Myocyte (in vitro differentiated cells): Measurements from ENCODE around the gene GON7. TPM values are rescaled to one million over a fixed set of nuclear protein-coding genes. Genes with fewer than 3 reads are reported as not detected.
"Not testable (repeated sequence)": the region's sequence is repeated elsewhere in the genome, so short reads cannot be mapped to it uniquely, and the experiment has no call there.

Source experiments
- DNase-seq: peaks from one replicate; pipeline ENCODE4 v3.0.0-alpha.2; 2012; ENCODE audit warnings: low read depth
- polyA plus RNA-seq: library from polyadenylated mRNA; unstranded; fragments of >200 nt; gene quantifications from one replicate; pipeline ENCODE4 v1.2.1, GENCODE V29; 2012; ENCODE audit warnings: missing spikeins
- total RNA-seq: library from RNA; depleted of rRNA; stranded (reverse); fragments of >200 nt; gene quantifications from 2 replicates; pipeline ENCODE4 v1.2.3, GENCODE V29; 2014

Gene GON7, protein sequence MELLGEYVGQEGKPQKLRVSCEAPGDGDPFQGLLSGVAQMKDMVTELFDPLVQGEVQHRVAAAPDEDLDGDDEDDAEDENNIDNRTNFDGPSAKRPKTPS
- 8.6 and 14.4 TPM in 2 replicates for total RNA-seq
- 7.3 TPM for polyA plus RNA-seq

DNA sequence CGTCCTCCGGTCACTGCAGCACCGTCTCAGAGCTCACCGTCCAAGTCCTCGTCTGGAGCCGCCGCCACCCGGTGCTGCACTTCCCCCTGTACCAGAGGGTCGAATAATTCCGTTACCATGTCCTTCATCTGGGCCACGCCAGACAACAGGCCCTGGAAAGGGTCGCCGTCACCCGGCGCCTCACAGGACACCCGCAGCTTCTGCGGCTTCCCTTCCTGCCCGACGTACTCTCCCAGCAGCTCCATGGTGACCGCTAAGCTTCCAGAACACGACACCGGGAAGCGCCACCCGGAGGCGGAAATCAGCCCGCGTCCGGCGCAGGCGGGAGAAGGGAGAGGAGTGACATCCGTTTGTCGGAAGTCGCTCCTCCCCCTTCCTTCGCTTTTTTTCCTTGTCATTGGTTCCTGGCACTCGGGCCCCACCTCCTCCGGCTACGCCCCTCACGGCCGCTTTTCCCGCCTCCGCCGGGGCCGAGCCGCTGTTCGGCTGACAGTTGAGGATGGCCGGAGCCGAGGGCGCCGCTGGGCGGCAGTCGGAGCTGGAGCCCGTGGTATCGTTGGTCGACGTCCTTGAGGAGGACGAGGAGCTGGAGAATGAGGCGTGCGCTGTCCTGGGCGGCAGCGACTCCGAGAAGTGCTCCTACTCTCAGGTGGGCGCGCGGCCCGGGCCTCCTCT, at the start of gene GON7, which contains the start of gene UBR7:
TSS of gene GON7 (minus strand) at position 273 of the 675 bp plus-strand sequence. CDS start at position 245, 28 bp downstream.
TSS of gene UBR7 (plus strand) at position 464 of the 675 bp plus-strand sequence. CDS start at position 500, 36 bp downstream.
- peak; percentile 98 for DNase-seq

DNA sequence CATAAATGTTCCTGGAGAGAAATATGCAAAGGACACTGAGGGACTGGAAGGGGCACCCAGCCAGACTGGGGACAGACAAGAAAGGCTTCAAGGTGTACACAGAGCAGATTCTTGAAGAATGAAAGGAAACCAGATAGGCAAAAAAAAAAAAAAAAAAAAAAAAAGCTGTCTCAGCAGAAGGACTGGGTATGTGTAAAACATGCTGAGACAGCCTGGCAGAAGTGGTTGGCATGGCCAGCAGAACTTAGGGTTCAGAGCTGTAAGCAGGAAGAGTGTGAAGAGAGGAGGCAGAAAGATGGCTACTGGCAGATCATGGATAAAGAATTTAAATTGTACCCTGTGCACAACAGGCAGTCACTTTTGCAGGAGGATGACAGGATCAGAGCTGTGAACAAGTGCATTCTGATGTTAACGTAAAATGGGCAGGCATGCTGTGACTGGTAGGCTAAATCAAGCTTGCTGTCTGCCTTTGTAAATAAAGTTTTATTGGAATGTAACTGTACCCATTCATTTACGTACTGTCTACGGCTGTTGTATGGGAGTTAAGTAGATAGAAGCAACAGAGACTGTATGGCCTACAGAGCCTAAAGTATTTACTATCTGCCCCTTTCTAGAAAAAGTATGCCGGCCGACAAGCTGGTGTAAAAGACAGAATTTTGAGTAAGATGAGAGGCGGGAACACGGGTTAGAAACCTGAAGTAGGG, 42.4 kb upstream of the GON7 start:
- DNase-seq = no peak

DNA sequence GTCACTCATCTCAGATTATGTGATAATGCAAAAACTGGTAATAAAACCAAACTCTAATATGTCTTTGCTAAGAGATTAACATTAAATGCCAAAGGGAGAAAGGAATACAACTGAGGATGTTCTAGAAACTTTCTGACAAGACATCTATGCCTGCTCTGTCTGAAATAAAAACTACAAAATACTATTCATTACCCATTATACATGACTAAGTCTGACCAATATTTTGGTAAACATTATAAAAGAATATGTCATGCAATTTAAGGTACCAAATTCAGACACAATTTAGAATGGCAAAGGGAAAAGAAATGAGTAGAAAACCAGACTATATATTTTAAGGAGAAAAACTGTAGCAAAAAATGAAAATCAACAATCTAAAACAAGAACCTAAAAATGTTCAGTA, 39.7 kb upstream of the GON7 start:
- no peak for DNase-seq

DNA sequence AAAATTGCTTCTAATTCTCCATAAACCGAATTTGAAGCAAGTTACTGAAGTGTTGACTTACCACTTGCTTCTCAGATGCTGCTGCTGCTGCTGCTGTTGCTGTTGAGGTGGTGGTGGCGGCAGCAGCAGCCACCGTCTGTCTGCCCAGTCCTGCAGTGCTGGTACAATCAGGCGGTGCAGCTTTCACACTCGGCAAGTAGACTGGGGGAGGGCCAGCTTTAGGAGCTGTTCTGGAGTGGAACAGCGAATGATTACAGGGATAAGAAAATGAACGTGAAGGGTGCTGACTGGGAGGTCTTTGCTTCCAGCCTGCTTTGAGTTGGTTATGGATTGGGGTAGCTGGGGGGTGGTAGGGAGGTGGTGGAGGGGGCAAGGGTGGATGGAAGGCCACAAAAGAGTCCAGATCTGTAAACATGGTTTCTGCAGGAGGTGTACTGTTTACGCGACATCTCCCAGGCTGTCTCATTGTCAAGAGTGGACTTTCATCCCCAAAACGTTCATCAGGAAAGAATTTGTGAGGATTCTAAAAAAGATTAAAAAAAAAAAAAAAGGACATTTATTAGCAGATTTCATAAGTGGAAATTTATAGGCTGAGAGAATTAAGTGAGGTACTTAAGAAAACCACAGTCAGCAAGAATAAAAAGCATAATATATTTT, 39.0 kb upstream of the GON7 start:
- no peak for DNase-seq

DNA sequence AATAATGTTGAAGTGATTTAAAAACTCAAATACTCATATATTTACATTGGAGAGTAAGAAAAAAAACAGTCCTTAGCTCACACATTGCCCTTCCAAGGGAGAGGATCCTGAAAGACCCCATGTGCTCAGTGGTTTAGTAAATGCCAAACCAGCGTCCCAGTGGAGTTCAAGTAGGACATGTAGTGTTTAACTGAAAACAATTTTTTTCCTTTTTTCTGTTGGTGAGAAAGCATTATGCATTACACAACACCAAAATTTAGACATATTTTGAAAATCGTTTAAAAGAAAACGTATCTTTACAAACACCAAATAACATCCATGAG, 33.8 kb upstream of the GON7 start:
- no peak for DNase-seq

DNA sequence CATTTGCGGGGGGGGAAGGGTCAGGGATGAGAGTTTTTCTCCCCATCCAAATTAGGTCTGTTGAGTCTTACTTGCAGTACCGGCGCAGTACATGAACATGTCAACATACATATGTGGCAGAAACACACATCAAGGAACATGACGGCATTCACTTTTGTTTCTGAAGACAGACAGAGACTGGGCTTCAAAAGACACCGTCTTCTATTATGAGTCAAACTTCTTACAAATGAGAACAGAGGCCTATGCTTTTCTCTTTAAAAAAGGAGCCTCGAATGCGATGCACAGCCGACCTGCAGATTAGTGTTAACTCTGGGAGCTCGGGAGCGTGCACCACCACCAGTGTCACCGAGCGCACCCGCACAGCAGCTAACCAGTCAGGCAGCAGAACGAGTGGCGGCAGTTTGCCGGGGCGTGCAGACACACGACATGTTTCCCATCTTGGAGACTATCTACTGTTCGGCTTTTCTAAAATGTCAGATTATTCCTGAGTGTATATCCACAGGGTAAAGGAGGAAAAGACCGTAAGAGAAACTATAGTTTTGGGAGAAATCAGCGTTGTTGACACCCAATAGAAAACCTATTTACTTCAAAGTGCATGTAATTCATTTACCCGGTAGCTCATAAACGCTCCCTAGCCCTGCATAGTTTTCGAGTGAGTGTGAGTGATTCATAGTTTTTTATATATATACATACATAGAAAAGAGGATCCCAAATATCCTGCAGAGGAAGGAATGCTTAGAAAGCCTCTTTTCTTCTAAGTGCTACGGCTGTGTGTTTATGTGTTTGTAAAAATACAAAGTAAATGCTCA, 33.2 kb upstream of the GON7 start:
- no peak for DNase-seq

DNA sequence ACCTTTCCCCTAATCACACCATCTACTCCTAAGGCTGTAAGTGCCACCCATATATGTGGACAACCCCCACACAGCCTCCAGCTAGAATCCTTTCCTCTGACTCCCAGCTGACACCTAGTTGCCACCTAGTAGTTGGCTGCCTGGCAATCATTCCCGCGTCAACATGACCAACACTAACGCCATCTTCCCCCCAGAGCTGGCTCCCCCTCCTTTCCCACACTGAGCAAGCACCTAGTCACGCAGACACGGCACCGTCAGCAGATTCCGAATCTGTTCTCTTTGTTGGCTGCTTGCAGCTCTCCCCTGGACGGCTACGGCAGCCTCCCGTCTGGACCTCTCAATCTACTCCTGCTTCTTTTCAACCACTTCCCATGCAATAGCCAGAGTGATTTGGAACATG, 27.9 kb upstream of the GON7 start:
- peak; percentile 24 for DNase-seq

DNA sequence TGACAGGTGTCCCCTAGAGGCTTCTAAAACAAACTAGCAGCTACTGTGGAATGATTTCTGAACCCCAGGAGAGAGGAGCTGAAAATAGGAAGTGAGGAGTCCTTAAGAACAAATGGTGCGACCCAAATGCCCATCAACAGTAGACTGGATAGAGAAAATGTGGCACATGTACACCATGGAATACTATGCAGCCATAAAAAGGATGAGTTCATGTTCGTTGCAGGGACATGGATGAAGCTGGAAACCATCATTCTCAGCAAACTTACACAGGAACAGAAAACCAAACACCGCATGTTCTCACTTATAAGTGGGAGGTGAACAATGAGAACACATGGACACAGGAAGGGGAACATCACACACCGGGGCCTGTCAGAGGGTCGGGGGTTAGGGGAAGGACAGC, 26.2 kb upstream of the GON7 start:
- DNase-seq = not testable (repeated sequence)

DNA sequence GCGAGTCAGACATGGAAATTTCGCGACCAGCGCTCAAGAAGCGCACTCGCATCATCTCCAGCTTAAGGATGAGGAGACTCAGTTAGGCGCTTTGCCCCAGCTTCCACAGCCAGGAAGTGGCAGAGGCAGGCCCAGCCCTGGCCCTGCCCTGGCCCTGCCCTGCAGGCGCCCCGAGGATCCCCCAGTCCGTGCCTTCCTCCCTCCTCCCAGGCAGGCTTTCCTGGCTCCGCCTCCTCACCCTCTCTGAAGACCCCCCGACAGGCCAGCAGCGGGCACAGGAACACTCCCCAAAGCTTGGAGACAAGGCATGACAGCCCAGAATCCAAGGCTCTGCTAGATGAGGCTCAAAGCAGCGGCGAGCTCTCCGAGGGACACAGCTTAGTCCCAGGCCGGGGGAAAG, 25.3 kb upstream of the GON7 start:
- no peak for DNase-seq

DNA sequence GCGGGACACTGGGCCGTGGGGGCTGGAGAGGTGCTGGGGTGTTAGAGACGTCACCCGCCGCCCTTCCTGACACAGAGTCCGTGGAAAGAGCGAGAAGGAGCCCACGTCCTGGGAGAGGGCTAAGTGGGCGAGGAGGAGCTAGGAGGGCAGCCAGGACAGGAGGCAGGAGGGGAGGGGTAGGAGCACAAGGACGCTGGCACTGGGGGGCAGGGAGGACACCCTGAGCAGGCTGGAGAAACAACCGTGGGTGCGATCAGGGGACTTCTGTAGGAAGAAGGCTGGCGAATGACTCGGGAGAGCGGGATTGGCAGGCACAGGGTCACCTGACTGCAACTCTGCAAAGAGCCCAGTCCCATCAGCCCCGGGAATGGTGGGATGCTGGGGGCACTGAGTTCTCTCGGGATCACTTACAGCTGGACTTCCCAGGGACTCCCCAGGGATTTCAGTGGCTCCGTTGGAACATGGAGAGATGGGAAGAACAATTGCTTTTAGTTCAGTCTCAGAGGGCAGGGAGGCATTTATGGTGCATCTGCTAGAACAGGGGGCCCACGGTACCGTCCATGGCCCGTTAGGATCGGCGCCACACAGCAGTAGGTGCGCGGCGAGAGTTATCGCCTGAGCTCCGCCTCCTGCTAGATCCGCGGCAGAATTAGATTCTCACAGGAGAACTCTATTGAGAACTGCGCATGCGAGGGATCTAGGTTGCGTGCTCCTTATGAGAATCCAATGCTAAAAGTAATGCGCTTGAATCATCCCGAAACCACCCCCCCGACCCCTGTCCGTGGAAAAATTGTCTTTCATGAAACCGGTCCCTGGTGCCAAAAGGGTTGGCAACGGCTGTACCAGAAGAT, 24.5 kb upstream of the GON7 start:
- peak; percentile 48 for DNase-seq

DNA sequence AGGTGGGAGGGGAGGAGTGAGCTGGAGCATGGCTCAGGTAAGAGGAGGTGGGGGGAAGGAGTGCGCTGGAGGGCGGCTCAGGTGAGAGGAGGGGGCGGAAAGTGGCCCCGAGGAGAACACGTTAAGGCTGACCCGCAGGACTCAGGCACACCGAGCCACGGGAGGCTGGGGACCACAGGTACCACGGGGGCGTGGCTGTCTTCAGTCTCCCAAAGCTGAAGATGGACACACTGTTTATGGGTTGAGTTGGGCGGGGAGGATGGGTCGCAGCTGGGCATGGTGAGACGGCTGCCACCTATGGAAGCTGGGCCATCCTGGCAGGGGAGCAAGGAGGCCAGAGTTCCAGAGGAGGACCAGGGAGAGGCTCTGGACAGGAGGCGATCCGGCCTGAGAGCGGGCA, 23.7 kb upstream of the GON7 start:
- no peak for DNase-seq

DNA sequence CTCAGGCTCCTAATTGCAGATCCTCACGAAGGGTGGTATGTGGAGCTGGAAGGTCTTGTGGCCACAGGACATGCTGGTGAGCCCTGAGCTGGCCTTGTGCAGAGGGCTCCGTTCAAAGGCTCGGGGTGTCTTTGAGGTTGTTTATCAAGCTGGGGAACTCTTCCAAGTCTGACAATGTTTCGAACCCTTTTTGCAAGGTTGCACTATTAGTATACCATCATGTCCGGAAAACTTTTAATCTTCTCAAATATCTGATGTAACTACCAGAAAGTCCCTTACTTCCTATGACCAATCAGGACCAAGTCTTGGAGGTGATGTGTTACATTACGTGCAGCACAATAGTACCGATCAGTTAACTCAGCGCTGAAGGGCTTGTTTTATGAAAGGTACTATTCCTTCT, 21.7 kb upstream of the GON7 start:
- DNase-seq = no peak

DNA sequence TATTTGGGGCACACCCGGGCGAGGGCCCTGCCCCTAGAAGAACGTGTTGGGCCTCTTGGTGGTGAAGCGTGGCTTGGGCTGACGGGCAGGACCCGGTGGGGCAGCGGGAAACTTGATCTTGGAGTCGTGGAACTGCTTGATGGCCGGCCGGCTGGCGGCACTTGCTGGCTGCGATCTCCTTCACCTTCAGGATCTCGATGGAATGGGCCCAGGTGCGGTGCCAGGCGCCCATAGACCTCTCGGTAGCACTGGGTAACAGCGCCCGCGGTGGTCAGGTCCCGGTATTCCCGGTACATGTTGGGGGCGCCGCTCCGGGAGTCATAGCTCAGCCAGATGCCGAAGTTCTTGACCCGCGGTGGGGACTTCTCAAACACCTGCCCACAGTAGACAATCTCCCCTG, 16.7 kb upstream of the GON7 start:
- no peak for DNase-seq

DNA sequence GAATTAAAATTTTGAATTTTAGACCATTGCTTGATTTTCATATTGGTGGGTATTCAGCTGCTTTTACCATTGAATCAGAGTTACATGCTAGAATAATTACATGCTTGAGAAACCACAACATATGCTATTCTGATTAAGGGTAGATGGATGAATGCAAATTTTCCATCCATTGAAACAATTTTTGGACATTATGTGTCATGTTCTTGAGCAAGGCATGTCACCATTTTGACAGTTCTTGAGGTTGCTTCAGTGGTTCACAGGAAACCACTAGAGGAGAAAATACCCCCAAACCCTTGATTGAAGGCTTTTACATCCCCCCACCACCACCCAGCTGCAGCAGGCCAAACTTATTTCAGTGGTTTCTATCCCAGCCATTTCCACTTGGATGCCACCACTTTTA, 13.6 kb upstream of the GON7 start:
- no peak for DNase-seq

DNA sequence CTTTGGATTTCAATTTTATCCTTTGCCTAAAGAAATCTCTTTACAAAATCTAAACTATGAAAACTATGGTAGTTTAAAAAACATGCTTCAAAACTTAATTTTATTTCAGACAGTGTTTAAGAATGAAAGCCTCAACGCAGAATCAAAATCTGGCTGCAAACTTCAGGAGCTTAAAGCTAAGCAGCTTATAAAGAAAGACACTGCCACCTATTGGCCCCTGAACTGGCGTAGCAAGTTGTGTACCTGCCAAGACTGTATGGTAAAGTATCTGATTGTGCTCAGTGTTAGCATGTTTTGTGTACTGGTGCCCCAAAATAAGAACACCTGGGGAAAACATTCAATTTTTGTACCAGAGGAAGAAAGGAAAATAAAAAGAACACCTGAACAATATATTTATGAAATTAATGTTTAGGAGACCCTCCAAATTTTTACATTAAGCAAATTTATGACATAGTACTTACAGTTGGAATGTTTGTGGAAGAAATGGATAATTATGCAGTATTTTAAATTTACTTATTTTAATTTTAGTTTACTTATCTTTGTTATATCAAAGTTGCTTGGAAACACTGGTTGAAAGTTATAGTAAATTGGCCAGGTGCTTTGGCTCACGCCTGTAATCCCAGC, 12.3 kb upstream of the GON7 start:
- peak; percentile 38 for DNase-seq

DNA sequence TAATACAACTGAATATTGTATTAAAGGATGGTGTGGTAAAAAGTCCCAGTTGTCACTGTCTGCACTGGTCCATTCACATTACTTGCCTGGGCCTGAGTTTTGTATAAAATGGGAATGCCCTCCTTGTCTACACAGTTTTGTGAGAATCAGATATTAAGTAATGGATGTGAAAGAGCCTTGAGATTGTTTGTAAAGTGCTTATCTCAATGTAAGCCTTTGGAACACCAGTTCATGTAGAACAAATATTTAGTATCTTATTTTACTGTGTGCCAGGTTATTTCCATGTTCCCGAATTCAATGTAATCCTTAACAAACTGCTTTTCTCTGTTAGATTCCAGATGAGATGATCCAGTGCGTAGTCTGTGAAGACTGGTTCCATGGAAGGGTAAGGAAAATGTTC, 7.7 kb upstream of the GON7 start:
- no peak for DNase-seq

DNA sequence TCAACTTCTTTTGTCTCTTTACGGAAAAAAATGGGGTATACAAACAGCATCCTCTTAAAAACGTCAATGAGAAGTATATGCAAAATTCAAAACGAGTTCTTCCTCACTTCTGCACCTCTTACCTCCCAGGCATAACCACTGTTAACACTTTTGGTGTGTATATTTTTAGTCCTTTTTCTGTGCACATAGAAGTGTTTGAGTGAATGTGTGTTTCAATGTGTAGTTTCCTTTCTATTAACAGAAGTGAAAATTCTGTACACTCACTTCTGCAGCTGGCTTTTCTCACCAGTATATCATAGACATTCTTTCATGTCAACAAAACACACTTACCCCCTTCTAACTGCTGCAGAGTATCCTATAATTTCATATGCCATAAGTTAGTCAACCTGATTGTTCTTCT, 5.6 kb upstream of the GON7 start:
- DNase-seq = no peak

DNA sequence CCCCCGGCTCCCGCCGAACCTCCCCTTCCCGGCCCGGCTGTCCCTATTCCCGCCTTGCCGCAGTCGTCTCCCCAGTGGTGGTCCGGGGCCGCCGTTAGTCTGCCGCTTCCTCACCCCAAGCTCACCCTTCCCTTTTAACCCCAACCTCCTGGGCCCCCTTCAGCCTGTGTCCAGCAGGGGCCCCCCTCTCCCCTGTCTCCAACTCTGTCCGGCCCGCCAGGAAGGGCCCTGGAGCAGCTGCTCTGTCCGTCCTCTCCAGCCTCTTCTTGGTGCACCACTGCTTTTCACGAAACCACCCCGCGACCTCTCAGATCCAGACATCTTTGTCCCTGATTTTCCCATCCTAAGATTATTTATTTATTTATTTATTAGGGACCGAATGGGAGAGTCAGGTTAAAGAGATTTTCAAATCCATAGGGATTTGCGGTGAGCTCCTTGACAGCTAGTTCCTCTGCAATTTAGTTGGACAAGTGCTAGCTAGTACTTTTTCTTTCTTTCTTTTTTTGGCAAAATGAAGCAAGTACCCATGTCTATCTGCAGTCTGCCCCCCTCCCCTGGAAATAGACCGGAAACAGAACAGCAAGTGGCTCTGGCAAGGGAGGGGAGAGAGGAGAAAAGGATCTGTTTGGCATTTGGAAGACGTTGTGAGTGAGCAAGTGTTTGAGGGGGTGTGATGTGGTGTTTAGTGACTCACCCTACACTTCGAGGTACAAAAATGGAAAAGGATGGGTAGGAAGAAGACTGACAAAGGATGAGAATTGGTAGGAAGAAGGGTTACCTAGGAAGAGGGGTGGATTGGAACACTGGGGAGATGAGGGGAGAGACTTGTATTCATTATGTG, 823 bp upstream of the GON7 start:
- DNase-seq = peak; percentile 84

DNA sequence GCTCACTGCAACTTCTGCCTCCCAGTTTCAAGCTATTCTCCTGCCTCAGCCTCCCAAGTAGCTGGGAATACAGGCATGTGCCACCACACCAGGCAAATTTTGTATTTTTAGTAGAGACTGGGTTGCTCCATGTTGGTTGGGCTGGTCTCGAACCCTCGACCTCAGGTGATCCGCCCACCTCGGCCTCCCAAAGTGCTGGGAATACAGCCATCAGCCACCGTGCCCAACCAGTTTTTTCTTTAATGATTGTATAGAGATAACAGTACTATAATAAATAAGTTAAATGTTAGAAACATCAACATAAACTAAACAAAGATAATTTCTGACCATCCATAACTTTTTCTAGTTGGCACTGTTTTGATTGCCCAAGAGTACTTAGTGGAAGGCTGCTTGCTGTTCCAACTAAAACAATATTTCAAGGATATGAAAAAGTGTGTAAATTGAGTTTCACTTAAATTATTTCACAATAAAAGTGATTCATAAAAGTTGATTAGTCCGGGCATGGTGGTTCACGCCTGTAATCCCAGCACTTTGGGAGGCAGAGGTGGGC, 5.6 kb downstream of the GON7 start:
- DNase-seq = no peak
